Measurements from ENCODE around the gene LGI2. TPM values are rescaled to one million over a fixed set of nuclear protein-coding genes. Genes with fewer than 3 reads are reported as not detected.

Gene LGI2
- total RNA-seq (2014; rRNA removed; shearing (Covaris generic)) (6.2 and 8.0 TPM in 2 replicates), polyA plus RNA-seq (2016; fragmentation: Nextera tagmentation; extraction: Ambion mirVana) (0.63 and 0.82 TPM in 2 replicates)
- long read RNA-seq, result 0 reads

- Mint-ChIP-seq H3K36me3 (ENCODE audit: low read depth) (no peaks in the 10 kb centered on the region), H3K27me3 (ENCODE audit: insufficient read depth, low read depth, poor library complexity) (peaks cover 32% of the 10 kb centered on the region), H3K27ac (no peak within 1 kb of the TSS), H3K4me3 (peak within 1 kb of the TSS; percentile 79), H3K4me1 (peaks cover 34% of the 10 kb centered on the region), H3K9me3 (peaks cover 5% of the 10 kb centered on the region; the same call in 1 of the 3 replicates)
- Histone ChIP-seq H3K4me2 (peak within 1 kb of the TSS; percentile 94), H4K20me1 (replicated peaks; ENCODE audit: insufficient read depth) (no peaks in the 10 kb centered on the region), H3K27me3 (ENCODE audit: insufficient read depth) (peaks cover 49% of the 10 kb centered on the region), H2AFZ (peak within 1 kb of the TSS; percentile 99), H3K79me2 (replicated peaks; ENCODE audit: insufficient read depth) (no peaks in the 10 kb centered on the region), H3K4me1 (ENCODE audit: insufficient read depth) (peaks cover 21% of the 10 kb centered on the region), H3K27ac (ENCODE audit: low read depth) (no peak within 1 kb of the TSS), H3F3A (replicated peaks; ENCODE audit: low read depth) (0 out of 2 replicates have a peak, but pooled peaks cover 3% of the 10 kb centered on the region), H3K36me3 (ENCODE audit: insufficient read depth) (no peaks in the 10 kb centered on the region), H3K9me2 (ENCODE audit: insufficient read depth) (0 out of 2 replicates have a peak, but pooled peaks cover 3% of the 10 kb centered on the region), H3K4me3 (peak within 1 kb of the TSS; percentile 77)
- ATAC-seq (peak; percentile 67), DNase-seq (ENCODE audit: low spot score) (peak; percentile 63)
- TF ChIP-seq ZNF462 (CRISPR knock-in tag; IDR thresholded peaks at IDR 0.05) (no peak), EZH2phosphoT487 (IDR thresholded peaks at IDR 0.05; ENCODE audit: unreplicated experiment) (no peak), EZH2 (IDR thresholded peaks at IDR 0.05; ENCODE audit: low read depth, unreplicated experiment) (no peak), CTCF (conservative IDR thresholded peaks at IDR 0.05; ENCODE audit: low read depth in 2 of 2) (no peak), ZNF331 (CRISPR knock-in tag; IDR thresholded peaks at IDR 0.05; ENCODE audit: low read depth) (no peak), JUNB (IDR thresholded peaks at IDR 0.05; ENCODE audit: unreplicated experiment) (no peak), CREB1 (CRISPR knock-in tag; IDR thresholded peaks at IDR 0.05; ENCODE audit: low read depth) (no peak), STAT1 (IDR thresholded peaks at IDR 0.05; ENCODE audit: unreplicated experiment) (no peak), NANOG (IDR thresholded peaks at IDR 0.05; ENCODE audit: borderline replicate concordance) (no peak), POLR2AphosphoS5 (IDR thresholded peaks at IDR 0.05; ENCODE audit: low read depth) (no peak; the same call in 1 of the 2 replicates), ZNF114 (CRISPR knock-in tag; IDR thresholded peaks at IDR 0.05) (no peak), ETS1 (IDR thresholded peaks at IDR 0.05) (no peak), REST (IDR thresholded peaks at IDR 0.05; ENCODE audit: unreplicated experiment) (no peak)
Measured at GRCh38 chr4:25030277-25031076, at the start of gene LGI2. Gene LGI2 (minus strand): TSS chr4:25030946. CDS start chr4:25030693, 253 bp downstream.
